Stimulated activated CD8-positive, alpha-beta memory T cell treated with anti-CD3 and anti-CD28 coated beads, Interleukin-2, amount 100 ng/mL, for 48 hours (primary cell): Measurements from ENCODE around the gene GPNMB.
"Not testable (repeated sequence)": the region's sequence is repeated elsewhere in the genome, so short reads cannot be mapped to it uniquely, and the experiment has no call there.

Source experiments
- DNase-seq, 2 donors: peaks; one replicate each; pipeline ENCODE4 v3.0.0-alpha.2; 2020; ENCODE audit warnings: low read depth in 2 of 2

Gene GPNMB

DNA sequence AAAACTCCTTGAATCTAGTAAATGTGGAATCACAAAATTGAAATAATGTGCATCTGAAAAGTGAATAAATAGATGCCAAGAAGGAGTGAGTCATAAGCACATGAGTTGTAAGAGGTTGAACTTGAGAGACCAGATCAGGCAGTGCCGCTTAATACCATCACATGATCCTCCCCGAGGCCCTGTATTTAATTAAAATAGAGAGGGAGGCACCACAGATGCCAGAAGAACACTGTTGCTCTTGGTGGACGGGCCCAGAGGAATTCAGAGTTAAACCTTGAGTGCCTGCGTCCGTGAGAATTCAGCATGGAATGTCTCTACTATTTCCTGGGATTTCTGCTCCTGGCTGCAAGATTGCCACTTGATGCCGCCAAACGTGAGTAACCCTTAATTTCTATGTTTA, at the start of gene GPNMB:
GPNMB (plus strand) TSS at position 221 of the 400 bp plus-strand sequence; CDS start at position 304, 83 bp downstream.
- no peak for DNase-seq

DNA sequence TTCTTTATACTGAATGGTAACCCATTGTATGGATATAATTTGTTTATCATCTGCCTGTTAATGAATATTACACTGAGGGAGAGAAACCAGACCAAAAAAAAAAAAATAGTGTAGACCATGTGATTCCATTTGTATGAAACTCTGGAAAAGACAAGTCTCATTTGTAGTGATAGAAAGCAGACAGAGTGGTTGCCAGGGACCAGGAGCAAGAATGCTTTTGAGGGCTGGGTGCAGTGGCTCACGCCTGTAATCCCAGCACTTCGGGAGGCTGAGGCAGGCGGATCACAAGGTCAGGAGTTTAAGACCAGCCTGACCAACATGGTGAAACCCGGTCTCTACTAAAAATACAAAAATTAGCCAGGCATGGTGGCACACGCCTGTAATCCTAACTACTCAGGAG, 48.8 kb upstream of the GPNMB start:
- DNase-seq, result not testable (repeated sequence)

DNA sequence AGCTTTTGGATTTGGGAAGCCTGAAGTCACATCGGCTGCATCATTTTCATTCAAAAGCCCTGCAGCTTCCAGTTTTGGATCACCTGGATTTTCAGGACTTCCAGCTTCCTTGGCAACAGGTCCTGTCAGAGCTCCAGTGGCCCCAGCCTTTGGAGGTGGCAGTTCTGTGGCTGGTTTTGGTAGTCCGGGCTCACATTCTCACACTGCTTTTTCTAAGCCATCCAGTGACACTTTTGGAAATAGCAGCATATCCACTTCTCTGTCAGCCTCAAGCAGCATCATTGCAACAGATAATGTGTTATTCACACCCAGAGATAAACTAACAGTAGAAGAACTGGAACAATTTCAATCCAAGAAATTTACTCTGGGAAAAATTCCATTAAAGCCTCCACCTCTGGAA, 46.2 kb upstream of the GPNMB start:
- no peak for DNase-seq

DNA sequence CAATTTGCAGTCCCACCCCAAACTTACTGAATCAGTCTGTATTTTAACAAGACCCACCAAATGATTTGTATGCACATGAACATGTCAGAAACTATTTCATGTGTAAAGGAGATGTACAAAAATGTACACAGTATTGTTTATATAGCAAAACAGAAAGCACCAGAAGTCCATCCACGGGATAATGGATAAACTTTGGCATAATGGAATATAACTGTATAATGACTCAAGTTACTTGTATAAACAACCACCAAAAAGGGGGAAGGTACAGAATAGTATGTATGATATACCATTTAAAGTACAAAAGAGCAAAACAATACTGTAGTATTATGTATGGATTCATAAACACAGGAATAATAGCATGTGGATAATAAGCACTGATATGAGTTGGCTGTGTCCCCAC, 42.3 kb upstream of the GPNMB start:
- DNase-seq, result no peak

DNA sequence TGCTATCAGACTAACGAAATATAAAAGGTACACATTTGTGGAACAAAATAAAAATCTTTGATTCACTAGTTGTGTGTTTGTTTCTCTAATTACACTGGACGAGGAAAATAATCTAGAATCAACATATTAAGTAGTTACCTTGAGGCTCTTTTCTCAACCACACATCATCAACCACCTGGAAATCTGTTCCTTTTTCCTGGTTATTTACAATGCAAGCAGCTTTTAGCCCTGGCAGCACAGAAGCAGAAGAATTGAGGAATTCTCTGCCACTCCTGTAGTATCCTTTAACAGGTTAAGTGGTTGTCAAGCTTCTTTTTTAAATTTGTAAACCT, 41.0 kb upstream of the GPNMB start:
- DNase-seq, result no peak

DNA sequence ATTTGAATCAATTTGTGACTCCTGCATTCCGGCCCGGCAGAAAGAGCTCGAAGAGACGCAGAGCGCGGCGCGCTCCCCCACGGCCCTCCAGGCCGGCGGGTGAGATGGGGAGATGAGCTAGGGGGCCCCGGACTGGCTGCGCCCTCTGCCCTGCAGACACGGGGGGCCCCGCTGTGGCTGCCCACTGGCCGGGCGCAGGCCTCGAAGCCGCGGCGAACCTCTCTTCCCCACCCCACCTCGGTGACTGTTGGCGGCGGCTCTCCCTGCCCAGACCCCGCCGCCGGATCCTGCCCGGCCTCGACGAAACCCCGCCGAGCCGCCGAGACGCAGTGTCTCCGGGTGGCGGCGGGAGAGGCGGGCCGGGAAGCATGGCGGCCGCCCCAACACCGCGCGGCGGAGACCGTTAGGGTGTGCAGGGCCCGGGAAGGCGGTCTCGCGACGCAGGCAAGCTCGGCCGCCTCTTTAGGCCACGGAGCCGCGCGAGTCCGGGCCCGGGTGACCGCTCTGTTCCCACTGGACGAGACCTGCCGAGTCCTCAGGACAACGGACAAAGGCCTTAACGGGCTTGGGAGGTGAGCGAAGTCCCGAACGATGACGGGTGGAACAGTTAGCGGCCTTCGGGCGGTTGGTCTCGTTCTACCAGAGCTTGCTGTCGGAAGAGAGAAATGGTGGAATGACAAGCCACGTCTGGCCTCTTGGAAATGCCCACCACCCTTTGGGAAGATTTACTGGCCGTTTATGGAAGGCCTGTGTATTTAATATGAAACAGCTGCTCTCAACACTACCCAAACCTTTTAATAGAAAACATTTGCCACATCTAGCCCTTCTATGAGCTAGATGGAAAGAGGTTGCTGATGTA, 40.4 kb upstream of the GPNMB start:
- no peak for DNase-seq

DNA sequence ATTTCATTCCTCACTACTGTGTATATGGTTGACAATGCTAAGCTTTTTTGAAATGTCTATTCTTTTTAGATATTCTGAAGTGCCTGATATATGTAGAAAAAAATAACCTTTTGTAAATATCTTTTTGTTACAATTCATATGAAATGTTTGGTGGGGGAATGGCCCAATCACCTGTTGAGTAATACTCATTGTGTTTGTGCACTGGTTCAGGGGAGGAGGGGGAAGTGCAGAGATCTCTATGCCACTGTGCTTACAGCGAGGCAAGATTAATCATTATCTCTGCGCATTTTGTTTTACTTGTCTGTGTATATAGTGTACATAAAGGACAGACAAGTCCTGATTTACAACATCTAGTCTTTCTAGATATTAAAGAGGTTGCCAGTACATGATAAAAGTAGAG, 39.6 kb upstream of the GPNMB start:
- no peak for DNase-seq

DNA sequence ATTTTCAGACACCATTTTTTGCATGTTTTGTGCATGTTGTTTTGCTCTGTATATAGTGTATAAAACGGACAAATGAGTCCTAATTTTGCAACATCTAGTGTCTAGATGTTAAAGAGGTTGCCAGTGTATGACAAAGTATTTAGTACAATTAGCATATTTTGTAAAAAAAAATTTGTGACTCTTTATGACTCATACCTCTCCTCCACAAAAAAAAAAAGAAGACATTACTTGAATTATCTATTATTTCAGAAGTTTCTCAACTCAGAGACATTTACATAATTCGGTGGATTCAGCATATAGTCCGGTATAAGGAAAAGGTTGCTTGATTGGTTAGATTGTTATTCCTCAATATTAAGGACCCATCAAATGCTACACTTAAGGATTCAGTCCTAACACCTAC, 38.7 kb upstream of the GPNMB start:
- DNase-seq, result no peak

DNA sequence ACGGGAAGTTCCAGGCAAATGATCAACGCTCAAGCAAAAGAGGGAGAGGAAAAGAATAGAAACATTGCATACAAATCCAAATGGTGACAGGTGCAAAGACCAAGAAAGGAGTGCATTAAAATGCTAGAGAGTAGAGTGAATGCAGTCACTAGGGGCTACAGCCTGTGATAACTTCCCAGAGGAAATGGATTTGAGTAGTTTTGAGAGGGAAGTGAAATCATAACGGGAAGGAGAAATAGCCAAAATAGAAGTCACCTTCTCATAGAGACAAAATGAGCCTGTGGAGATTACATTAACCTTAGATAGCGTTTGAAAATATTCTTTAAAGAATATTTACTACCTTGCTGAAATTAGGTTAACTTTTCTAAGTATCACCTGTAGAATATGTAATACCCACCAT, 38.3 kb upstream of the GPNMB start:
- DNase-seq, result no peak

DNA sequence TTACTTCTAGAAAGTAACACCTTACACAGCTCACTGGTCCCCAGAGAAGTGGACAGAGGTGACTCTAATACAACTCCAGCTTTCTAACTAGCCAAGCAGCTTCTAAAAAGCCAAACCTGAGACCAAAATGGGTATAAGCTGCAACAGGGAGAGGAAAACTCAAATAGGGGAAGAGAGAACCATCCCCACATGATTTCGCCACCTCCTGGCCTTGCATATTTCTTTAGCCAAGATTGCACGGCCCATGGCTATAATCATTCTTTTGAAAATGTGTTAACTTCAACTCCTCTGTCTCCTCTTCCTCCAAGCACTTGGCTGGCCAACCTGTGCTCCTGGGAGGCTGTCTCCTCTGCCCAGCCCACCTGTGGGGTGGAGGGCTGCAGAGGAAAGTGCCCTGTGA, 36.1 kb upstream of the GPNMB start:
- no peak for DNase-seq

DNA sequence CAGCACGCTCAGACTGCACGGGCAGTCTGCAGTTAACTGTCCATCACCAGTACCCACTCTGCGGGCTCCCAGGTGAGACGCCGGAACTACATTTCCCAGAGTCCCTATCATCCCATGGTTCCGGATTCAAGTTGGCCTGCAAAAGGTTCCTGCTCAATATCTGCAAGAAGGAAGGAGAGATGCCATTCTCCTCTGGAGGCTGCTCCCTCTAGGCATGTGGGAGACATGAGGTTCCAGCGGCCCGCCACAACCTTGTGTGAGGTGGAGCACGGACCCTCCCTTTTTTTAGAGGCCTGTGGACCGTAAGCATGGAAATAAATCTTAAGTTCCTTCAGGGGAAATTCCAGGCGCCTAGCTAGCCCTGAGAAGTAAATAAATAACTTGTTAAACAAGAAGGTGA, 35.0 kb upstream of the GPNMB start:
- DNase-seq, result no peak

DNA sequence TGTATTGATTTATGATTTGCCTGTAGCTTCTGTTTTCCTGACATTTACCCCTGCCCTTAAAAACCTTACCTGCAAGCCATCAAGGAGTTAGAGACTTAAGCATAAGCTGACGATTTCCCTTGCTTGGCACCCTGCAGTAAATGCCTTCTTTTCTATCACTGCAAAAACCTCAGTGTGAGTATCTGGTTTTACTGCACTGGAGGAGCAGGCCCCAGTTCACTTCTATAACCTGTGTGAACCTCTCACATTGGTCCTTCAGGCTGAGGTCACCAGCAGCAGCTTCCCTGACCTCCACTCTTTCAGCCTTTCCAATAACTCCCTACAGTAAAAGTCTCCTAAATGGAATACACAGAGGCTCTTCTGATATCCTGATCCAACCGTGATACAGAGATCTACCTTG, 34.2 kb upstream of the GPNMB start:
- DNase-seq, result no peak

DNA sequence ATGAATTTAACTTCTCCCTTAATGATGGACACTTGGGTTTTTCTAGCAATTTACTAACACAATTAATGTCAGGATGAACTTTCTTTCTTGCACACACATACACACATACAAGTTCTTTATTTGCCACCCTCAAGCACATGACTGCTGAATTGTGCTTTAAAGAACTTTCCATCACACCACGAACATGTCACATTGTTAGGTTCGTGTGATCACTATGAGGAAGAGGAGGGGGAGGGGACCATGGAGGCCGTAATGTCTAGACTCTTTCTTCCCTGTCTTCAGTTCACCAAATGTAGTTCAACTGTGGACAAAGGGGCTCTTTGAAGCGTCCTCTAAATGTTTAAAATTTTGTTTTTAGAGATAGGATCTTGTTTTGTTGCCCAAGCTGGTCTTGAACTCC, 33.7 kb upstream of the GPNMB start:
- no peak for DNase-seq

DNA sequence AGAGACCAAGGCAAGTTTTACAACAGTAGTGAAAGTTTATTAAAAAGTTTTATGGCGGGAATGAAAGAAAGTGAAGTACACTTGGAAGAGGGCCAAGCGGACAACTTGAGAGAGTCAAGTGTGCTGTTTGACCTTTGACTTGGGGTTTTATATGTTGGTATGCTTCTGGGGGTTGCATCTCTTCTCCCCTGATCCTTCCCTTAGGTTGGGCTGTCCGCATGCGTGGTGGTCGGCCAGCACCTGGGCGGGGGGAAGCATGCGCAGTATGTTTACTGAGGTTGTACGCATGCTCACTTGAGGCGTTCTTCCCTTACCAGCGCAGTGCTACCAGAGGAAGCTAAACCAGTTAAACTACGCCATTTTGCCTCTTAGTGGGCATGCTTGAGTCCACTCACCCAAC, 32.8 kb upstream of the GPNMB start:
- DNase-seq, result no peak

DNA sequence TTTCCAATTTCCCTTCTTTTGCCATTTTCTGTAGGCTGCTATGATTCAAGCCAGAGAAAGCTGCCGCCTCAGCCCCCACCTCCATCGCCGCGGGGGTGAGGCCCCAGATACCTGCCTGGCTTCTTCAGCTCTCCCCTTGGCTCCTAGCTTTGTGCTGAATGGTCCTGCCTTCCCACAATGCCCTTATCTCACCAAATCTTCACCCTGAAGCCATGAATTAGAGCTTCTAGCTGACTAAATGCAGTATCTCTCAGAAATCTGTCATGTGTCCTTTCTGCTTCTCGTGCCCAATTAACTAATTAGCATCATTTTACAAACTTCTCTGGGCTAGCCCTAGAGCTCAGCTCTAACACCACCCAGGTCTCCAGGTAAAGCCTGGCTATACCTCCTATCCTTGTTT, 32.2 kb upstream of the GPNMB start:
- DNase-seq, result no peak

DNA sequence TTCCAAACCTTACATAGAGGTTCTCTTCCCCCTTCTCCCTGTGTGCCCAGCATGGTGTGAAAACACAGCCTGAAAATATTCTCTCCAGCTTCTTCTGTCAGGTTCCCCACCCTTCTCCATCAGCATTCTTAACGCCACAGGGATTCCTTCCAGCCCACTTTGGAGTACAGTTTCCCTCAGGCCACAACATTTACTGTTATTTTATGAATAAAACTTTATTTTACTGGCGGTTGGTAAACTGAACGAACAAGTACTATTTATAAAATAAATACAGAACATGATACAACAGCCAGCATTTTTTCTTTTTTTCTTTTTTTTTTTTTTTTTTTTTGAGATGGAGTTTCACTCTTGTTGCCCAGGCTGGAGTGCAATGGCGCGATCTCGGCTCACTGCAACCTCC, 31.6 kb upstream of the GPNMB start:
- DNase-seq, result no peak

DNA sequence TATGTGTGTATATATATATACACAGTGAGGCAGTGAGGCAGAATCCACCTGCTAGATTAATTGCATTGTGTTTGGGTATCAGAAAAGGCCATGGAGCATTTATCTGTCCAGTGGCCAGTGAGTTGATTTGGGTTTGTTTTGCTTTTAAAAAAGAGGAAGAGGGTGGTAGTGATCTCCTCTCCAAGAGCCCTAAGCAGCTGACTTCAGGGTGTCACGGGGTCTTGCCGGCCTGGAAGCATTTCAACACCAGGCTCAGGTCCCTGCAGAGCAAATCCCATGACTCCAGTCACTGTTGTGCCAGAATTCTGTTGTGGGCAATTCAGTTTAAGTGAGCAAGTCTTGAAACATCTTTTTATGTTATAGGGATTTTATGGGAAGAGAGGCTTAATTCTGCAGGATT, 30.6 kb upstream of the GPNMB start:
- DNase-seq, result no peak

DNA sequence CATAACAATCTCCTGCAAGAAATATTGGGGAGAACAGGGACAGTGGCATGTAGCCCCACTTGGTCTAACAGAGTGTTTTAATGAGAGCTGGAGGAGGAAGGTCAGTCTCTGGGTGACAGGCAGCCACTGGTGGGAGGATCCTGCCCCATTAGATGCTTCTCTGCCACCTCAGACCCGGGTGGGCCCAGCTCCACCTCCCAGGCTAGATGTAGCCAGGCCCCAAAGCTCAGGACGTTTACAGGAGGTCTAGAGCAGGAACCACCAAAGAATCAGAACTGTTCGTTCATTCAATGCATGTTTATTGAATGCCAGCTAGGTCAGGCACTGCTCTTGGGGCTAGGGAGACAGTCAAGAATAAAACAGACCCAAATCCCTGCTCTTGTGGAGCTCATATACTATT, 28.4 kb upstream of the GPNMB start:
- no peak for DNase-seq

DNA sequence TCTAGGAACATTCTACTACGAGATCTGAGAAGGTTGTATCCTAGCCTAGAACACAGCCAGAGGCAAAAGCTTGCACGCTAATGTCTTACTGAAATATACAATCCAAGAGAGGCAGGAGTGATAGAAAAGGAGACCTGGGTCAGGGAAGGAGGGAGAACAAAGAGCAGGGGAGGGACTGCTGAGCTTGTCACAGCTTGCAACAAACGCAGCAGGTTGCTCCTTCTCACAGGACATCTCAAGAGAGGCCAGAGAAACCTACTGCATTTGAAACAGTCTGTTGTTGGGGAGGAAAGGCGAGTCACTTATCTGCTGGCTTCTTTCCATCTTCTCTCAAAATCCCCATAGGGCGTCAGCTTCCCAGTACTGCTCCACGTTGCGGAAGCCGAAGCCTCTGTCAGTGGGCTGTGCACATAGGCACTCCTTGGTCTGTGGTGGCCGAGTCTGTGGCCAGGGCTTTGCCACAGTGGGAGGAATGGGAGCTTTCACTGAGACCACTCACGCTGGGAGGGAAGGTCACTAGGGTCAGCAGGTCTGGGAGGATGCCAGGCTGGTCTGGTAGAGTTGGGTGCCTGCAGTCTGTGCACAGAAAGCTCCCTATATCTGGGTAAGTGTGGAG, 25.8 kb upstream of the GPNMB start:
- no peak for DNase-seq

DNA sequence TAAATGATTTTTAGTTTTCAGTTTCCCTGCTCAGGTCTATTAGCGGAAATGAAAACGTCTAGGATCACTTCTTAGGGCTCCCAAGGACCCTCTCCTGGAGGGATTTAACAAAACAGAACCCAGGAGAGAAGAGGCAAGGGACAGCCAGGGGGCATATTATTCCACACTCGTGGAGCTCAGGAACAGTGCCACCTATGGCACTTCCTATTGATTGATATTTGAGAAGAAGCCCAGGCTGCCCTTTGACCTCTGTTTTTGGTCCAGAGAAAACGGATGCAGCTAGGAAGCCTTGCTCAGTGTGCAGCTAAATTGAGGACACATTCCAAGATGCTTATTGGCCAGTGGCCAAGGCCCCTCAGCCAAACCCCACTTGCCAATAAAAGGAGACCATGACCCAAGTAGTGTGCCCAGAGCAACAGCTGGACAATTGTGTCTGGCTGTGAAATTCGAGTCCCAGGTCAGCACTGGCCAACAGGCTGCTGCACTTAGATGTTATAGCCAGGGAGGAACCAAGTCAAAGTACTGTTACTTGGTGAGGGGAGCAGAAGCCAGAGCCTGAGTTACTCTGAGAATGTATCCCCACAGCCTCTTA, 24.0 kb upstream of the GPNMB start:
- no peak for DNase-seq

DNA sequence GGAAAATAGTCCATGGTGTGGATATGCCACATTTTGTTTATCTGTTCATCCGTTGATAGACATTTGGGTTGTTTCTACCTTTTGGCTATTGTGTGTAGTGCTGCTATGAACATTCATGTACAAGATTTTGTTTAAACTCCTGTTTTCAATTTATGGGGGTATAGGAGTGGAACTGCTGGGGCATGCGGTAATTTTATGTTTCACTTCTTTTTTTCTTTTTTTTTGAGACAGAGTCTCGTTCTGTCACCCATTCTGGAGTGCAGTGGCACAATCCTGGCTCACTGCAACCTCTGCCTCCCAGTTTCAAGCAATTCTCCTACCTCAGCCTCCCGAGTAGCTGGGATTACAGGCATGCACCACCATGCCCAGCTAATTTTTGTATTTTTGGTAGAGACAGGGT, 22.2 kb upstream of the GPNMB start:
- DNase-seq, result not testable (repeated sequence)

DNA sequence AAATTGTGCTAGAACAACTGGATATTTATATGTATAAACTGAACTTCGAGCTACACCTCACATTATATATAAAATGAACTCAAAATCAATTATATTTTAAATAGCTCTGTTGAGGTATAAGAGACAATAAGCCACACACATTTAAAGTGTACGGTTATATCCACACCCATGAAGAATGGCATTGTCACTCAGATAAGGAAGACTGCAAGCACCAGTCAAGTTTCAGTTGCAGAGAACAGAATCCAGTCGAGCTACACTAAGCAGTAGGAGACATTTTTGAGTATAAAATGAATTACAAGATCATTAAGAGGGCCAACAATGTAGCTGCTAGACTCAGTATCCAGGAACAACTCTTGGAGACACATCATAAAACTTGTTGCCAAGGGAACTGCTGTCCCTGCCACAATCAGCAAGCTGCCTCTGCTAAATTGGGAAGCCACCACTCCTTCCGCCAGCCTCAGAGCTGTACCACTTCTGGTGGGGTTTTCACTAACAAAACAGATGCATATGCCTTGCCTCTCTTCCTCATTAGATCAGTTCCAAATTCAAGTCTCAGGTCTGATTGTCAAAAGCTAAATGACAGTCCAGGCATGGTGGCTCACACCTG, 19.6 kb upstream of the GPNMB start:
- DNase-seq, result no peak

DNA sequence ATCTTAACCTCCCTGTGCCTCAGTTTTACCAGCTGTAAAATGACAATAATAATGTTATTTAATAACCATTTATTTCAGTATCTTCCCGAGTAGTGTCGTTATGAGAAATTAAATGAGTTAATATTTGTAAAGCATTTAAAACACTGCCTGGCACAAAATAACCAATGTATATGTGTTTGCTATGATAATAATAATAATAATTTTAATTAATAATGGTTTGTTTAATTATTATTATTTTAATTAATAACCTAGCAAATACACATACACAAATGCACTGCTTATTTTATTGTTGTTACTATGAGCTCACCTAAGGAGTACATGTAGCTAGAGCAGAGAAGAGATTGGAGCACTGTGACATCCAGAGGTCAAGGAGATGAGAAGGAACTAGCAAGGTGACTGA, 18.2 kb upstream of the GPNMB start:
- no peak for DNase-seq
